Raji (cell line): Measurements from ENCODE around the gene GRM7.

Source experiments
- POLR2A ChIP-seq: IDR thresholded peaks from 2 replicates; pipeline ENCODE4 v1.6.1; 2011; ENCODE audit warnings: low read depth, low read length, control low read depth; ENCODE audit not compliant: insufficient read depth

The GRM7 gene

DNA sequence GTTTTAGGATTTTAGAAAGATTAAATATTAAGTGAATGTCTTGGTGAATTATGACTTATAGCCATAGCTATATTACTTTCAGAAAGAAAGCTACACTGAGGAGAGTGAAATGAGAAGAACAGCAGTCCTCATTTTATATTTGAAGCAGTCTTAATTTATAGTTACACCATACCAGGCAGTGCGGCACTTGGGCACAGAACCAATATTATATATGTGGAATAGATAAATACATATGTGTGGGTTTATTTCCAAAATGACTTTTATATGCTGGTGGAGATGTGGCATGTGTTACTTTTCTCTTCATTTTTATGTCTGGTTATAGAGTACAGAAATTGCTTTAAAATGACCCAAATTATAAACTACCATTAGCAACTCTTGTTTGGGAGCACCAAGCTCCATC is 759.5 kb downstream of the GRM7 start:
- TF ChIP-seq POLR2A = no peak

DNA sequence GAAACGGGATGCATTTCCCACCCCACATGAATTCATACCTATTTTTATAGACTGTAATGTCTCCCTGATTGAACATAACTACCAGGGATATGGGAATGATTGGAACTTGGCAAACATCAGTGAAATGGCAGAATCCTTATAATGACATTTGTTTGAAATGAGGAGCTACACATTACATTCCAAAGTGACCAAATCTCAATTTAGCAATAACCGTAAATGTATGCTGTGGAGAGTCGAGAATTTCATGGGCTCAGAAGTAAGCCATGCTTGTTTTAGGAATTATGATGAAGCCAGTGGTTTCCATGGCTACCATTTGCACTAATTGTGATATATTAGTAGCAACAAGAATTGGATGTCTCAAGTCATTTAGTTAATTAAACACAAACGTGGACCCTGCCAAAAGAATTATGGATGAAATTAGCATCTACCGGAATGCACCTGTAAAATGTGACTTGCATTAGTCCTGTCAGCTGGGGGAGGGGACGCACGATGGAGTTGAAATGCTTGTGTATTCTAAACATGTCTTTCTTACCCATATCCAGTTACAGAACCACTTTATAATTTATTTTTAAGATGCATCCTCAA is 760.2 kb downstream of the GRM7 start:
- TF ChIP-seq POLR2A = no peak

DNA sequence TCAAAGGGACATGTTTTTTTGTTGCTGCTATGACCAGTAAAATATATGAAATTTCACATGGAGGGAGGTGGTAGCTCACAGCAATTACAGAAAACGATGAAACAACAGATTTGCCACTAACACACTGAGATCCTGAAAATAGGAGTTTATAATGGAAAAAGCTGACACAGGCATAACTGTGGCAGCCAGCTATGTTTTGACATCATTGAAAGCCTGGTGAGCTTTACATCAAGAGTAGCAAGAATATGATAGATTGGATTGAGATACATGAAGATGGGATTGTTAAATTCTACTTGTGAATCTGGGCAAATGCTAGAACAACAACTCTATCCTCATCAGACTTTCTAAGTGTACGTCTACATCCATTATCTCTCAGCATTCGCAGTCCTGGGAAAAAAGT is 760.7 kb downstream of the GRM7 start:
- TF ChIP-seq POLR2A = no peak

DNA sequence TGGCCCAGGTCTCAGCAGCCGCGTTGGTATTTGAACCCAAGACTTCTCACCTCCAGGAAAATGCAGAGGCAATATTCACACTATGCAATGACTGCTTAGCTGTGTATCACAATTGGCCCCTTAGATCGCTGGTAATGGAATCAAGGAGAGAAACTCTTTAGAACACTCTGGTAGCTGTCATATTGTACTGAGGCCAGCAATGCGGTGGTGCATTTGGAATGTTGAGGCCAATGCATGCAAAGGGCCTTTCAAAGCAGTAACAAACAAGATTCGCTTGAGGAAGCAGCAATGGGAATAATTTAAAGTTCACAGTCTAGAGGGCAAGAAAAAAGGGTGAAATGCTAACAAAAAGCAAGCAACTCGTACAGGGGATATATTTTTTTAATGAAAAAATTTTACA is 764.1 kb downstream of the GRM7 start:
- no peak for TF ChIP-seq POLR2A

DNA sequence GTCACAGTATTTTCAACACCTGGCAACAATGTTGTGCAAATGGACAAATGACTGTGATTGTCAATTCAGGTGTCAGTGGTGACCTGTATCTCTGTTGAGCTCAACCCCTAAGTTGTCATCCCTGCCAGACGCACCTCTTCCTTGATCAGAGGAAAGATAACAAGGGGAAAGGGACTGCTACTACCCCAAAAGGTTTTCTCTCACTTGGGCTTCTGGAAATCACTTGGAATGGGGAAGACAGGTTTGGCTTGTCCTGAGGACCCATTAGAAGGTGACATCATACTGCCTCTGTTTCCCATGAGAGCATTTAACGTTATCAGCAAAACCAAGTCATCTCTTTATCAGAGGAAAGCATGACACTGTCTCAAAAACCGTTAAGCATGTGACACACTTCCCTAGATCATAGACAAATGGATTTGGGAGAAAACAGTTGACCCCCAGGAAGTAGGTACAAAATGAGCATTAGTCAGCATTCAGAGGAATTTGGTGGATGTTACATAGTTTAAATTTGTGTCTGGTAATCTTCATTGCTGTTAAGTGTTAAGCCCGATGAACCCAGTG is 769.5 kb downstream of the GRM7 start:
- no peak for TF ChIP-seq POLR2A

DNA sequence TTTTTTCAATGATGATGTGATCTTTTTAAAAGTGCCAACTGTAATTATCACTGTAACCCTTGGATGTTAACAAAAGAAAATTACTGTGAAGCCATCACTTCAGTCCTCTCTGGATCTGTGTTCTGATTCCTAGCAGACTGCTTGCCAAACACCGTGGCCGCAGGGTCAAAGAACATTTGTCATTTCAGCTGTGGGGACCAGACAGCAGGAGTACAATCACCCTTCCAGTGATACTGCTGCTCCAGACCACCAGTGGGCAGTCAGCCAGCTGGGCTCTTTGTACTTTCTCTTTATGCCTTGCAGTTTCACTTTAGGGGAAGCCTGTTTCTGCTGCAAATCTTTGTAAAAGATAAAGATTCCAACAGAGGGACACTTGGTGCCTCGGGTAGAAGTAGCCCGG is 770.0 kb downstream of the GRM7 start:
- TF ChIP-seq POLR2A = no peak

DNA sequence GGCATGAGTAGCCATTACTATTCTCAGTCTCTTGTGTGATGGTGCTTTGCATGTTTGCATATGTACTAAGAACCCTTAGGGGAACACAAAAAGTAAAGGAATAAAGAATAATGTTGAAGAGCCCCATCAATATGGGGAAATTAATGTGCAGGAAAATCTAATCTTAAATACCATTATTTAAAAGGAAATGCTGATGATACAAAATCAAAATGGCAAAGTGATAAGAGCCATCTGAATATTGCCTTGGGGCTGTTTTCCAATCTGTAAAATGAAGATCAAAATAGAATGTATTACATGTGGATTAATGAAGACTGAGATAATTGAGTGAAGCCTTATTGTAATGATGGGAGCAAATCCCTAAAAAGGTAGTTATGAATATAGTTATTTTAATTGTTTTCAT is 771.4 kb downstream of the GRM7 start:
- TF ChIP-seq POLR2A = no peak

DNA sequence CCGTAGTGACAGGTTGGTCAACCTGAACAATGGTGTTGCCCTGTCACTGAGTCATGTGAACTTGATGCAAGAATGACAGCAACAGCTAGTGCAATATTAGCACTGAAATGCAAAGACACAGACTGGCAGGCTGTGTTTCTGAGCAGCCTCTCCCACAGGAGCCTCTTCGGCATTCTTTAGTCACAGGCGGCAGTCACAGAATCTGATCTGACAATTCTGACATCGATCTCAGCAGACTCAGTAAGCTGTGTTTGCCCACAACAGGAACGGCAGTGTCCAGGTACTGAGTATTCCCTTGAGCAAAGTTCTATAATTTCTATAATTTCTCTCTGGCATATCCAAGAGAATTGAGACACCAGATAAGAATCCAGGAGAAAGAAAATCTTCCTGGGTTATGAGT is 776.8 kb downstream of the GRM7 start:
- TF ChIP-seq POLR2A = no peak

DNA sequence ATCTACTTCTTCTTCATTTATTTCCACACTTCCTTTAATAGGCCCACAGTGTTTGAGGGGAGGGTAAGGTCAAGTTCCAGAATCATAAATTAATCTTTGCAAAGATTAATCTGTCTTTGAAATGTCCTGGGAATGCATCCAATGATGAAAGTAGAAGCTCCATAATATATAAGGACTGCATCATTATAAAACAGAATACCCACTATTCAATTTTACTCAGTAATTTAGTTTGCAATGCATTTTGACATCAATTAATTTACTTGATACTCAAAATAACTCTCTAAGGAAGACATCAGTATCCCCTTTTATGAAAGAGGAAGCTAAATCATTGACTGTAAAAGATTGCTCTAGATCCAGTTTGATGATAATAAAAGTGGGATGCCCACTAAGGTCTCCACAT is 777.2 kb downstream of the GRM7 start:
- no peak for TF ChIP-seq POLR2A

DNA sequence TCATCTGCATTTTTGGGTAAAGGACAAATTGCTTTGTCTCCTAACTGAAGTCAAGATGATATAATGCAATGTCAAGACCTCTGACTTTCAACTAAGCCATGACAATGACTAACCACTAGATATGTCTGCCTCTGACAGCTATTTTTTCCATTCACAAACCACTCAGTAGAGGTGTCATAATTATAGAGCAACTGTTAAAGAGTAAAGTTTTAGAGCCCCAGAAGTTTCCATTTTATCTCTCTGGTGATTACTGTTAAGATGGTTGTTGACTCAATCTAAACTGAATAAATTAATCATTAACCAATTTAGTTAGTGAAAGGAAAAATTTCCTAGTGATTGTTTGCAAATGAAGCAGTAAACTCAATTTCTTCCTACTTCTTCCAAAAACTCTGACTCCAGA is 779.9 kb downstream of the GRM7 start:
- no peak for TF ChIP-seq POLR2A

DNA sequence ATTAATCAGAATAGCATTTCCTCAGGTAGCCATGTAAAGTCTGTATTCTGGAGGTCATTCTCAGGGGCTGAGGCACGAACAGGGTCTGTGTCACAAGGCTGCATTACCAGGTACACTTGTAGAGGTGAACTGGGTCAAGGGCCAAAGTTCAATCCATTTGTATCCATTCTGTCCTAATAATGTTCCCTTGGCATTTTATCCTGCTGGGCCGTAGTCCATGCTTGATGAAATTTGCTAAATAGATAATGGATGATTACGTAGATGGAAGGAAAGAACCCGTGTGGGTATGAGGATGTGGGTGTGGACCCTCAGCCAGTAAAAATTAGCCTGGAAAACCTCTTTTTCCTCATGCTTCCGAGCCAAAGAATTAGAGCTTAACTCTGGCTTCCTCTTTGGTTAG is 785.9 kb downstream of the GRM7 start:
- no peak for TF ChIP-seq POLR2A

DNA sequence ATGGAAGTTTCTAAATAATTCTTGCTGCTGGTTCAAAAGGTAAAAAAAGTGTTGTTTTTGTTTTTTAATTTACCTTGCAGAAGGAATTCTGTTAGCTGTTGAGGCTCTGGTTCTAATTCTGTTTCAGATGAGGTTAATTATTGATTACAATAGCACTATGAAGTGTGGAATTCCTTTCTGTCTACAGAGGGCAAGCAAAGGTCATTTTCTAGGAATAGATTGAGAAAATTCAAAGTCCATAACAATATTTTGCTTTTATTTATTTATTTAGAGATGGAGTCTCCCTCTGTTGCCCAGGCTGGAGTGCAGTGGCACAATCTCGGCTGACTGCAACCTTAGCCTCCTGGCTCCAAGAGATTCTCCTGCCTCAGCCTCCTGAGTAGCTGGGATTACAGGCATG is 789.6 kb downstream of the GRM7 start:
- TF ChIP-seq POLR2A = no peak

DNA sequence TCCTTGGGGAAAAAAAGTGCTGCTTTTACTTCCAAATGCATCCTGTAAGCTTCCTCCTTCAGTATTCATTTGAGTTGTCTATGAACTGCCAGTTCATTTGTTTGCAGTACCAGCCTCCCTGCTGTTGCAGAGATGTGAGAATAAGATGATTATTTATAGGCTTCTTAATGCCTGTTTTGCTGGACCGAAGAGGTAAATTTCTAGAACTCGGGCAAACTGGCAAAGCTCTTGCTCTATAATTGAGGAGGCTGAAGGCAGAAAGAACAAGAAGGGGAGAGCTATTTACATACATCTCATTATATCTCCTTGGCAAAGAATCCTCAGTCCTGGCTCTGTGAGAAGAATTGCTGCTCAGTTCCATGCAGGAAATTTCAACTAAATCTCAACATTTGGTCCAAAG is 790.4 kb downstream of the GRM7 start:
- TF ChIP-seq POLR2A = no peak

DNA sequence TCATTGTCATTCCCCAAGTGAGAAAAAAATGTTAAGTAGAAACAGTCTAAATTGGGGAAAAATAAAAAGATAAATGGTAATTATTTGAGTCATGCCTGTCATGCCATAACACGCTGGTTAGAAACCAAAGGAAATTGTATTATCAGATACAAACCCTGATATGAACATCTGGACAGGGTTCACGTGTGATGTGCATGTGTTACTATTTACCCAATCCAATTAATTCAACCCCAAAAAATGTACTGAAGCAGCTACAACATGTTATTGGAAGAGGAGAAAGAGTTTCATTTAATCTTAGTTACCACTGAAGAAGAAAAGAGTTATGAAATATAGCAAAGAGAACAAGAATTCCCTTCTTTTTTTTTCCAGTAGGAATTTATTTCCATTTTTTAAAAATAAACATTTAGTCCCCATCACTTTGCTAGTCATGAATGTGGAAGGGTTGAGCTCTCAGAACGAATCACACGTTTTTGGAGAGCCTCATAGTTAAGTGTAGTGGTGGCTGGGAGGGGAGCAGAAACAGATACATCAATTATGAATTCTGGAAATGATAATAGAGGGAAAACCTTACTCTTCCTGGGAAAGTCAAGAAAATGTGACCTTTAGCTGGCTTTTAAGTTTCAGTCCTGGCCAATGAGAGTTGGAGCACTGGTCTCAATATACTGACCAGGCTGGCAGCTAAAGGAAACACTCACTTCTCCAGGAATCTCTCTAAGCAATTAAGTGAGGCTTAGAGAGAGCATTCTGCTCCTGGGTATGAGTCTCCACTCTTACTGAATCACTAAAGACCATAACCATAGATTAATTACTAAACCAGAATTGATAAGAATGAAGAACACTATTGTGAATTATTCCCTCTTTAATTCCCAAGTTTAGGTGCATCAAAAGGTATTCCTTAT is 796.5 kb downstream of the GRM7 start:
- no peak for TF ChIP-seq POLR2A

DNA sequence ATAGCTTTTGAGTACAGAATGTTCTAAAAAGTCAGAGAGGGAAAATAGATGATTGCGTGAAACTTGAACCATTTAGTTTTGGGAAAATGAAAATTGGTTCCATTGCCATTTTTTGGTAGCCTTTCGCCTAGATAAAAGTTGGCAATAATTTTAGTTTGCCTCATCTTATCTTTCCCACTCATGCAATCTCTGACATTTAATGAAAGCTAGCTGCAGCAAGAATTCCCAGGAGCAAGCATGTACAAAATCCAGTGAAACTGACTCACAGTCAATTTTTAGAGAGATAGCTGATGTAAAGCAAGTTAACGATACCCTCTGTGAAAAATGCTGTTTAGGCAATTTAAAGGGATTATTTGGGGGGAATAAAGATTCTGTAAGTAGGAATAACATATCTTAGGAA is 797.4 kb downstream of the GRM7 start:
- no peak for TF ChIP-seq POLR2A

DNA sequence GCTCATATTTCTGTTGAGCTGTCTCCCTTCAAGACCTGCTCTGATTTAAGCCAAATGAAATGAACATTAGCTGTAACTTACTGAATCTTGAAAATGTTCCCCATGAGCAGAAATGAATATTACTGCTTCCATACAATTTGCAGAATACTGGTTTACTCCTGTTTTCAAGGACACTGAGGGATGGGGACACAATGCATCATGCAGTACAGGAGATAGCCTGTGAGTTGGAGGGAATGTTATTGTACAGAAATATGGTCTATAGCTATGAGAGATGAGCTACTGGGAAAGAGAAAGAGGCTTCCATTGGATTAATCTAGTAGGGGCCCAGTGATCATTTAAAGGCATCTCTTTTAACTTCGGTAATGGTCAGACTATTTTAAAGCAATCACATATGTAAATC is 798.2 kb downstream of the GRM7 start:
- TF ChIP-seq POLR2A = no peak
